Occipital lobe (tissue), 2 donors: ENCODE measurements around the gene BUB1B. TPM values are rescaled to one million over a fixed set of nuclear protein-coding genes. Genes with fewer than 3 reads are reported as not detected.
"Not testable (repeated sequence)": the region's sequence is repeated elsewhere in the genome, so short reads cannot be mapped to it uniquely, and the experiment has no call there.

ENCODE experiments used
- DNase-seq: peaks from one replicate; lab custom pipeline; 2025; lab: John Stamatoyannopoulos, UW
- total RNA-seq: library from RNA; depleted of rRNA; stranded (reverse); fragments of >200 nt; gene quantifications from one replicate; pipeline ENCODE4 v1.2.3, GENCODE V29; 2014

The BUB1B gene
- 6.6 TPM for total RNA-seq

GRCh38 chr15:40160689-40161688, at the start of gene BUB1B:
Gene BUB1B, plus strand, starts transcription at chr15:40161069. Its CDS starts 152 bp downstream, at chr15:40161221.
- DNase-seq = peak; percentile 87

GRCh38 chr15:40111888-40112287, 49.0 kb upstream of the BUB1B start:
- DNase-seq = no peak

GRCh38 chr15:40112789-40113188, 48.1 kb upstream of the BUB1B start:
- no peak for DNase-seq

GRCh38 chr15:40114218-40114617, 46.7 kb upstream of the BUB1B start:
- DNase-seq = no peak

GRCh38 chr15:40115106-40115505, 45.8 kb upstream of the BUB1B start:
- DNase-seq = not testable (repeated sequence)

GRCh38 chr15:40115670-40116093, 45.2 kb upstream of the BUB1B start:
- no peak for DNase-seq

- DNase-seq = no peak
Observed at GRCh38 chr15:40118473-40118872, 42.4 kb upstream of the BUB1B start.

- DNase-seq = no peak
Observed at GRCh38 chr15:40121911-40122638, 38.8 kb upstream of the BUB1B start.

GRCh38 chr15:40122989-40123388, 37.9 kb upstream of the BUB1B start:
- DNase-seq = not testable (repeated sequence)

- not testable (repeated sequence) for DNase-seq
Observed at GRCh38 chr15:40123863-40124262, 37.0 kb upstream of the BUB1B start.

- DNase-seq = not testable (repeated sequence)
Observed at GRCh38 chr15:40124333-40124732, 36.5 kb upstream of the BUB1B start.

GRCh38 chr15:40124807-40125285, 36.0 kb upstream of the BUB1B start:
- not testable (repeated sequence) for DNase-seq

GRCh38 chr15:40125950-40126349, 34.9 kb upstream of the BUB1B start:
- DNase-seq = no peak

GRCh38 chr15:40128766-40129660, 31.9 kb upstream of the BUB1B start:
- no peak for DNase-seq

GRCh38 chr15:40130118-40130517, 30.8 kb upstream of the BUB1B start:
- DNase-seq = no peak

- no peak for DNase-seq
Observed at GRCh38 chr15:40130799-40131502, 29.9 kb upstream of the BUB1B start.

GRCh38 chr15:40133544-40133943, 27.3 kb upstream of the BUB1B start:
- no peak for DNase-seq

- no peak for DNase-seq
Observed at GRCh38 chr15:40134885-40135284, 26.0 kb upstream of the BUB1B start.

GRCh38 chr15:40135846-40136450, 24.9 kb upstream of the BUB1B start:
- DNase-seq = not testable (repeated sequence)
